ENCODE measurements around the gene UBE2J2. TPM values are rescaled to one million over a fixed set of nuclear protein-coding genes. Genes with fewer than 3 reads are reported as not detected.

The UBE2J2 gene
- total RNA-seq, 1 donor from 2014 or later, result 65.1 TPM

- Mint-ChIP-seq H3K4me3 (ENCODE audit: unreplicated experiment) (peak within 1 kb of the TSS; percentile 87), H3K4me1 (ENCODE audit: unreplicated experiment) (peaks cover 38% of the 10 kb centered on the region), H3K36me3 (ENCODE audit: unreplicated experiment) (peaks cover 8% of the 10 kb centered on the region), H3K27me3 (ENCODE audit: unreplicated experiment) (no peaks in the 10 kb centered on the region), H3K9me3 (ENCODE audit: unreplicated experiment) (no peaks in the 10 kb centered on the region), H3K27ac (ENCODE audit: unreplicated experiment) (peak within 1 kb of the TSS; percentile 92)
- DNase-seq (ENCODE audit: extremely low spot score, unreplicated experiment), result no peak
- TF ChIP-seq CTCF (IDR thresholded peaks at IDR 0.05), result no peak
These were observed 41.4 kb downstream of the UBE2J2 start, which contains the start of gene B3GALT6 for GRCh38 chr1:1232208-1232795. B3GALT6 (plus strand) TSS chr1:1232237; CDS start chr1:1232279, 42 bp downstream.

GRCh38 chr1:1231400-1232207 is 42.0 kb downstream of the UBE2J2 start, which contains the start of gene SDF4:
SDF4 (minus strand) TSS chr1:1232001; CDS start chr1:1228772, 3,229 bp downstream.
- Mint-ChIP-seq H3K36me3 (ENCODE audit: unreplicated experiment) (peaks cover 8% of the 10 kb centered on the region), H3K9me3 (ENCODE audit: unreplicated experiment) (no peaks in the 10 kb centered on the region), H3K27me3 (ENCODE audit: unreplicated experiment) (no peaks in the 10 kb centered on the region), H3K27ac (ENCODE audit: unreplicated experiment) (peak within 1 kb of the TSS; percentile 92), H3K4me3 (ENCODE audit: unreplicated experiment) (peak within 1 kb of the TSS; percentile 87), H3K4me1 (ENCODE audit: unreplicated experiment) (peaks cover 31% of the 10 kb centered on the region)
- TF ChIP-seq CTCF (IDR thresholded peaks at IDR 0.05), result no peak
- peak; percentile 99 for DNase-seq (ENCODE audit: extremely low spot score, unreplicated experiment)

GRCh38 chr1:1230656-1231399 is 42.8 kb downstream of the UBE2J2 start:
- no peak for DNase-seq (ENCODE audit: extremely low spot score, unreplicated experiment)
- Mint-ChIP-seq H3K36me3 (ENCODE audit: unreplicated experiment) (peaks cover 10% of the 10 kb centered on the region), H3K27me3 (ENCODE audit: unreplicated experiment) (no peaks in the 10 kb centered on the region), H3K9me3 (ENCODE audit: unreplicated experiment) (no peaks in the 10 kb centered on the region), H3K27ac (ENCODE audit: unreplicated experiment) (peak overlapping the region; percentile 92), H3K4me1 (ENCODE audit: unreplicated experiment) (peaks cover 31% of the 10 kb centered on the region), H3K4me3 (ENCODE audit: unreplicated experiment) (peak overlapping the region; percentile 87)
- TF ChIP-seq CTCF (IDR thresholded peaks at IDR 0.05), result peak; percentile 47

- Mint-ChIP-seq H3K4me3 (ENCODE audit: unreplicated experiment) (peak overlapping the region; percentile 36), H3K36me3 (ENCODE audit: unreplicated experiment) (peaks cover 14% of the 10 kb centered on the region), H3K27ac (ENCODE audit: unreplicated experiment) (peak overlapping the region; percentile 5), H3K9me3 (ENCODE audit: unreplicated experiment) (no peaks in the 10 kb centered on the region), H3K27me3 (ENCODE audit: unreplicated experiment) (no peaks in the 10 kb centered on the region), H3K4me1 (ENCODE audit: unreplicated experiment) (peaks cover 31% of the 10 kb centered on the region)
- no peak for DNase-seq (ENCODE audit: extremely low spot score, unreplicated experiment)
- no peak for TF ChIP-seq CTCF (IDR thresholded peaks at IDR 0.05)
These were observed 43.9 kb downstream of the UBE2J2 start for GRCh38 chr1:1229770-1230169.

Measured in osteocyte (in vitro differentiated cells).